K562 (cell line): ENCODE results near the gene CYCS. TPM values are rescaled to one million over a fixed set of nuclear protein-coding genes. Genes with fewer than 3 reads are reported as not detected.
A peak's percentile ranks its signal among the peaks of the same experiment; 100 is the strongest.

ENCODE experiments used
- AFF1 ChIP-seq, 2 experiments: fragments of 450-650 bp; IDR thresholded peaks; 2 replicates each; pipeline ENCODE4 v1.6.1; 2018; ENCODE audit warnings: mild to moderate bottlenecking in 2 of 2, low read depth in 1 of 2; ENCODE audit not compliant: partially characterized antibody in 2 of 2
- ATF1 ChIP-seq, 2 experiments: fragments of 450-650 bp in 1 of 2; IDR thresholded peaks; 2 replicates each; pipeline ENCODE4 v1.6.1; 2016; ENCODE audit warnings: missing compliant biosample characterization in 1 of 2, missing genetic modification characterization in 1 of 2
- MTA2 ChIP-seq: fragments of 450-650 bp; IDR thresholded peaks from 2 replicates; pipeline ENCODE4 v1.6.1; 2016; ENCODE audit warnings: low read depth
- NFE2 ChIP-seq: IDR thresholded peaks from 2 replicates; pipeline ENCODE4 v1.6.1; 2014; ENCODE audit warnings: antibody characterized with exemption, low read depth
- PHF21A ChIP-seq: fragments of 450-650 bp; IDR thresholded peaks from 2 replicates; pipeline ENCODE4 v1.6.1; 2017; ENCODE audit warnings: low read depth, borderline replicate concordance
- PHTF2 ChIP-seq: fragments of 250-450 bp; sonication (Bioruptor Pico); IDR thresholded peaks from 2 replicates; pipeline ENCODE4 v1.5.0; 2021; ENCODE audit warnings: mild to moderate bottlenecking
- POLR2B ChIP-seq: fragments of 450-650 bp; IDR thresholded peaks from 2 replicates; pipeline ENCODE4 v1.6.1; 2018; ENCODE audit warnings: low read depth; ENCODE audit not compliant: partially characterized antibody
- RBFOX2 ChIP-seq: fragments of 200-400 bp; formaldehyde crosslinking; IDR thresholded peaks from 2 replicates; pipeline ENCODE4 v1.6.1; 2017; ENCODE audit warnings: low read depth, mild to moderate bottlenecking, low read length, moderate library complexity
- RHOXF2B ChIP-seq: fragments of 250-450 bp; sonication (Bioruptor Pico); conservative IDR thresholded peaks from 2 replicates; pipeline ENCODE4 v1.5.1; 2021
- SRSF9 ChIP-seq: fragments of 200-400 bp; formaldehyde crosslinking; IDR thresholded peaks from 2 replicates; pipeline ENCODE4 v1.6.1; 2017; ENCODE audit warnings: low read depth, low read length, borderline replicate concordance
- SUPT5H ChIP-seq: fragments of 450-650 bp; IDR thresholded peaks from 2 replicates; pipeline ENCODE4 v1.6.1; 2016
- ZBTB40 ChIP-seq, 2 experiments: fragments of 450-650 bp in 1 of 2; sonication (generic) in 1 of 2; formaldehyde crosslinking in 1 of 2; IDR thresholded peaks; 2 replicates each; pipeline versions ENCODE4 v1.7.1 to v1.9.0; 2016 to 2022; ENCODE audit warnings: inconsistent platforms in 1 of 2, mild to moderate bottlenecking in 1 of 2, missing genetic modification reagents in 1 of 2
- ZNF140 ChIP-seq: fragments of 250-450 bp; sonication (Bioruptor Pico); IDR thresholded peaks from 2 replicates; pipeline ENCODE4 v1.8.0; 2021; ENCODE audit warnings: moderate library complexity, mild to moderate bottlenecking, inconsistent platforms
- polyA plus RNA-seq, 8 experiments: library from polyadenylated mRNA; depleted of rRNA in 4 of 8; stranded (reverse) in 5 of 8; unstranded in 3 of 8; fragments of >200 nt; fragmentation: Nextera tagmentation in 2 of 8; fragmentation: Illumina TruSeq in 1 of 8; extraction: Ambion mirVana in 2 of 8; extraction: Trizol in 1 of 8; gene quantifications; 2 replicates each; pipeline versions ENCODE4 v1.2.1 to v1.2.3, GENCODE V29; 2011 to 2014; ENCODE audit warnings: inconsistent platforms in 1 of 8, missing spikeins in 1 of 8
- total RNA-seq, 7 experiments: library from RNA; depleted of rRNA in 6 of 7; stranded (reverse); fragments of >200 nt in 6 of 7; fragmentation: Illumina TruSeq in 2 of 7; extraction: Trizol in 2 of 7; gene quantifications; 2 replicates each; pipeline versions ENCODE4 v1.2.1 to v1.2.3, GENCODE V29; 2011 to 2021; ENCODE audit warnings: low replicate concordance in 1 of 7

CYCS gene
- total and polyA plus RNA-seq, 9 of the 15 experiments (the other 6 are each of a cell fraction or from before 2014, with no cell fraction given): 206 to 1,425 (median 438) TPM

GRCh38 chr7:25118048-25118753 is 6.9 kb downstream of the CYCS start (continued):
- TF ChIP-seq AFF1 (IDR thresholded peaks at IDR 0.05; ENCODE audit: low read depth in 1 of 2, partially characterized antibody in 2 of 2): no peak
- TF ChIP-seq MTA2: no peak
- TF ChIP-seq SRSF9: no peak
- TF ChIP-seq ATF1 (CRISPR knock-in tag; IDR thresholded peaks at IDR 0.05): no peak
- TF ChIP-seq ATF1 (tag; IDR thresholded peaks at IDR 0.05): no peak
- TF ChIP-seq PHTF2 (CRISPR knock-in tag): no peak
- peak; percentile 13; the same call in 1 of the 2 replicates for TF ChIP-seq SUPT5H
- TF ChIP-seq RHOXF2B (CRISPR knock-in tag): no peak
- TF ChIP-seq NFE2: no peak
- TF ChIP-seq ZNF140 (CRISPR knock-in tag): no peak
- TF ChIP-seq PHF21A: no peak
- peak; percentile 88 for TF ChIP-seq ZBTB40 (IDR thresholded peaks at IDR 0.05)
- TF ChIP-seq ZBTB40 (CRISPR knock-in tag; IDR thresholded peaks at IDR 0.05): peak; percentile 69
- peak; percentile 45 for TF ChIP-seq POLR2B
- peak; percentile 45 for TF ChIP-seq RBFOX2
